Hair follicle dermal papilla cell (primary cell): ENCODE measurements around the gene PSME2. TPM values are rescaled to one million over a fixed set of nuclear protein-coding genes. Genes with fewer than 3 reads are reported as not detected.

Source experiments
- small RNA-seq: library from RNA; depleted of rRNA; stranded (forward); fragments of <200 nt; gene quantifications from one replicate; pipeline ENCODE3, GENCODE V24; 2012
- total RNA-seq: library from RNA; depleted of rRNA; stranded (reverse); fragments of >200 nt; gene quantifications from 2 replicates; pipeline ENCODE4 v1.2.3, GENCODE V29; 2012

PSME2 gene
- total RNA-seq, 1 donor: 59.1 TPM

Small RNA genes lying within 50 kb of the gene (small RNA-seq; reads per million reads assigned to genes)
- gene AL136295.4 (not detected), gene IPO4 (not detected), gene IRF9 (not detected), gene RNA5SP383 (not detected)

Other genes with a start within 250 kb of the PSME2 start
- 30.2 and 31.8 TPM in 2 replicates for gene DHRS4, start 192.8 kb downstream of the PSME2 start, total RNA-seq
- 6.8 and 8.4 TPM in 2 replicates for gene DHRS4L2, start 157.7 kb downstream of the PSME2 start, total RNA-seq
- gene CARMIL3, start 94.6 kb downstream of the PSME2 start, total RNA-seq: under 0.01 TPM in 1 of 2 replicates, not detected in the other
- gene CPNE6, start 75.0 kb downstream of the PSME2 start, total RNA-seq: not detected in 2 replicates
- gene PCK2, start 52.3 kb downstream of the PSME2 start, total RNA-seq: 33.0 and 33.9 TPM in 2 replicates
- 63.8 and 79.8 TPM in 2 replicates for gene DCAF11, start 31.8 kb downstream of the PSME2 start, total RNA-seq
- 0.97 and 1.8 TPM in 2 replicates for gene NRL, start 31.7 kb downstream of the PSME2 start, total RNA-seq
- not detected in 2 replicates for gene FITM1, start 16.0 kb downstream of the PSME2 start, total RNA-seq
- gene PSME1, start 10.4 kb downstream of the PSME2 start, total RNA-seq: 114 and 128 TPM in 2 replicates
- gene EMC9, start 5.0 kb downstream of the PSME2 start, total RNA-seq: 5.8 and 8.3 TPM in 2 replicates
- gene RNF31, start 888 bp upstream of the PSME2 start, total RNA-seq: 53.4 and 53.8 TPM in 2 replicates
- 136 and 154 TPM in 2 replicates for gene IRF9, start 14.7 kb upstream of the PSME2 start, total RNA-seq
- 3.5 and 7.5 TPM in 2 replicates for gene REC8, start 25.5 kb upstream of the PSME2 start, total RNA-seq
- 45.1 and 55.2 TPM in 2 replicates for gene IPO4, start 42.2 kb upstream of the PSME2 start, total RNA-seq
- 76.5 and 83.1 TPM in 2 replicates for gene TM9SF1, start 48.8 kb upstream of the PSME2 start, total RNA-seq
- 0.24 TPM in 1 of 2 replicates, not detected in the other for gene TSSK4, start 59.1 kb upstream of the PSME2 start, total RNA-seq
- 19.1 and 25.4 TPM in 2 replicates for gene CHMP4A, start 66.9 kb upstream of the PSME2 start, total RNA-seq
- 13.1 and 15.1 TPM in 2 replicates for gene MDP1, start 69.5 kb upstream of the PSME2 start, total RNA-seq
- gene NEDD8, start 85.8 kb upstream of the PSME2 start, total RNA-seq: 48.7 and 73.2 TPM in 2 replicates
- 67.0 and 74.5 TPM in 2 replicates for gene GMPR2, start 86.3 kb upstream of the PSME2 start, total RNA-seq
- gene TINF2, start 96.0 kb upstream of the PSME2 start, total RNA-seq: 68.9 and 75.8 TPM in 2 replicates
- gene TGM1, start 116.6 kb upstream of the PSME2 start, total RNA-seq: 1.1 and 3.1 TPM in 2 replicates
- 26.1 and 28.4 TPM in 2 replicates for gene RABGGTA, start 125.0 kb upstream of the PSME2 start, total RNA-seq
- 20.9 and 22.6 TPM in 2 replicates for gene DHRS1, start 153.2 kb upstream of the PSME2 start, total RNA-seq
- 18.5 and 21.7 TPM in 2 replicates for gene NOP9, start 153.2 kb upstream of the PSME2 start, total RNA-seq
- gene CIDEB, start 161.4 kb upstream of the PSME2 start, total RNA-seq: 3.2 and 3.6 TPM in 2 replicates
- 6.7 and 7.5 TPM in 2 replicates for gene LTB4R2, start 163.5 kb upstream of the PSME2 start, total RNA-seq
- 1.3 and 2.6 TPM in 2 replicates for gene LTB4R, start 164.9 kb upstream of the PSME2 start, total RNA-seq
- 24.2 and 35.5 TPM in 2 replicates for gene ADCY4, start 188.5 kb upstream of the PSME2 start, total RNA-seq
- gene RIPK3, start 193.4 kb upstream of the PSME2 start, total RNA-seq: 29.0 and 35.1 TPM in 2 replicates
- 285 and 343 TPM in 2 replicates for gene NFATC4, start 221.6 kb upstream of the PSME2 start, total RNA-seq